Ovary (tissue), 3 donors: ENCODE measurements around the gene RBBP5.

ENCODE experiments used
- CTCF ChIP-seq, 3 donors: fragments of 450-650 bp in 2 of 3; fragments of 200-600 bp in 1 of 3; IDR thresholded peaks; one replicate each; pipeline versions ENCODE4 v1.5.1 to v1.8.0; 2016 to 2022; ENCODE audit warnings: antibody characterized with exemption in 3 of 3, mild to moderate bottlenecking in 1 of 3
- EP300 ChIP-seq: sonication (generic); formaldehyde crosslinking; IDR thresholded peaks from one replicate; pipeline ENCODE4 v1.6.1; 2017; ENCODE audit warnings: antibody characterized with exemption
- POLR2A ChIP-seq: fragments of 450-650 bp; IDR thresholded peaks from one replicate; pipeline ENCODE4 v1.6.1; 2017; ENCODE audit warnings: antibody characterized with exemption, mild to moderate bottlenecking, moderate library complexity
- donor health status: DM: no; HTN: no; CAD: no.

GRCh38 chr1:205091043-205091740, 30.6 kb downstream of the RBBP5 start:
- TF ChIP-seq CTCF (IDR thresholded peaks at IDR 0.05) (no peak), POLR2A (no peak), EP300 (no peak)
